ENCODE measurements around the gene SNN.

Gene SNN

DNA sequence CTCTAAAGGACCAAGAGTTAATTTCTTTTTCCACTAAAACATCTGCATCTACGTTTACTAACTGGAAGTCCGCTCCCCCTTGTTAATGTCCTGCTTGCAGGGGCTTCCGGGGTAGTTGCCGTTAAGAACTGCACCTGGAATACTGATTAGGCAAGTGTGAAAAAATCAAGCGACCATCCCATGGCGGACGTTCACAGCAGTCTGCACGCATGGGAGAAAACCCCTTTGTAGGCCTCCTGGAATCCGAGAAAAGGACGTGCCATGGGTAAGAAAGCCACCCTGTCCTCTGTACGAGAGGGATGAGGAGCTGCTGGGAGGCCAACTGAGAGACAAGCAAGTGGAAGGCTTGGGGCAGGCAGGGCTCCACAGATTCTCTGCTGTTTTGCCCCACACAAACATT lies 14.9 kb downstream of the SNN start:
- TF ChIP-seq SIN3A (IDR thresholded peaks at IDR 0.05; ENCODE audit: borderline replicate concordance, insufficient read depth, low read length) (no peak), FOXP2 (optimal IDR thresholded peaks at IDR 0.05; ENCODE audit: borderline replicate concordance, extremely low read depth, extremely low read length, insufficient read depth) (no peak), POLR2AphosphoS5 (IDR thresholded peaks at IDR 0.05; ENCODE audit: low read depth, low read length) (no peak), TAF1 (IDR thresholded peaks at IDR 0.05; ENCODE audit: borderline replicate concordance, insufficient read depth, low read length) (no peak)
- TF ChIP-seq, protein P1, sequence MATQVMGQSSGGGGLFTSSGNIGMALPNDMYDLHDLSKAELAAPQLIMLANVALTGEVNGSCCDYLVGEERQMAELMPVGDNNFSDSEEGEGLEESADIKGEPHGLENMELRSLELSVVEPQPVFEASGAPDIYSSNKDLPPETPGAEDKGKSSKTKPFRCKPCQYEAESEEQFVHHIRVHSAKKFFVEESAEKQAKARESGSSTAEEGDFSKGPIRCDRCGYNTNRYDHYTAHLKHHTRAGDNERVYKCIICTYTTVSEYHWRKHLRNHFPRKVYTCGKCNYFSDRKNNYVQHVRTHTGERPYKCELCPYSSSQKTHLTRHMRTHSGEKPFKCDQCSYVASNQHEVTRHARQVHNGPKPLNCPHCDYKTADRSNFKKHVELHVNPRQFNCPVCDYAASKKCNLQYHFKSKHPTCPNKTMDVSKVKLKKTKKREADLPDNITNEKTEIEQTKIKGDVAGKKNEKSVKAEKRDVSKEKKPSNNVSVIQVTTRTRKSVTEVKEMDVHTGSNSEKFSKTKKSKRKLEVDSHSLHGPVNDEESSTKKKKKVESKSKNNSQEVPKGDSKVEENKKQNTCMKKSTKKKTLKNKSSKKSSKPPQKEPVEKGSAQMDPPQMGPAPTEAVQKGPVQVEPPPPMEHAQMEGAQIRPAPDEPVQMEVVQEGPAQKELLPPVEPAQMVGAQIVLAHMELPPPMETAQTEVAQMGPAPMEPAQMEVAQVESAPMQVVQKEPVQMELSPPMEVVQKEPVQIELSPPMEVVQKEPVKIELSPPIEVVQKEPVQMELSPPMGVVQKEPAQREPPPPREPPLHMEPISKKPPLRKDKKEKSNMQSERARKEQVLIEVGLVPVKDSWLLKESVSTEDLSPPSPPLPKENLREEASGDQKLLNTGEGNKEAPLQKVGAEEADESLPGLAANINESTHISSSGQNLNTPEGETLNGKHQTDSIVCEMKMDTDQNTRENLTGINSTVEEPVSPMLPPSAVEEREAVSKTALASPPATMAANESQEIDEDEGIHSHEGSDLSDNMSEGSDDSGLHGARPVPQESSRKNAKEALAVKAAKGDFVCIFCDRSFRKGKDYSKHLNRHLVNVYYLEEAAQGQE (IDR thresholded peaks at IDR 0.05; ENCODE audit: insufficient read depth in 1 of 2, low read depth in 2 of 2, low read length in 2 of 2): no peak

DNA sequence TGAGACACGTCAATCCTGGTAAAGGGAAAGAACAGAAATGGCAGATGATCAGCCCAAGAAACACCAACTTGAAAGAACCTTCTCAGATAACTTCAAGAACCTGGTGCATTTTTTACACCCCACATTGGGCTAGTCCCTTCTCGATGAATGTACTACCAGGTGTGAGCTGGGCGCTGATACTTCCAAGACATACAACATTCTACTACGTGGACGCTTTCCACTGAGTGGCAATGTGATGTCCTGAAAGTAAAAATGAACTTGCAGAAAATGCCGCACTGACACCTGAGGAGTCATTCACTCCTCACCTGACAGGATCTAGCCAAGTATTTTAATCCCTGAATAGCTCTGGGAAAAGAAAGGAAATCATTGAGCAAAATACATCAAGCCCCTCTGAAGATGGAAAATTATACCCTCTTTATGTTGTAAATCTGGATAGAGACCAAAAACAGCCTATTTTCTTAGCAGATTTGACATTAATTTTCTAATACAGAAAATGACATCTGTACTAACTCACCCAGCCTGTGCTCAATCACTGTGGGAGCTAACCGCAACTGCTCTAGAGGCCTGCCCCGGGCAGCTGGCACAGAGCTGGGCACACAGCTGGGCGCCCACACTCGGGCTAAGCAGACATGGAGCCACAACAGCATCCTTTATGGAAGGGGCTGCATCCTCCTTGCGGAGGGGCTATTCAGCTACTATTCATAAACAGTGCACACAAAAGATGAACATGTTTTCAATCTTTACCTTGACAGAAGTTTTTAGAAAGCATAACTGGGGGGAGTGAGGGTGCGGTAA lies 16.2 kb downstream of the SNN start:
- no peak for TF ChIP-seq FOXP2 (optimal IDR thresholded peaks at IDR 0.05; ENCODE audit: borderline replicate concordance, extremely low read depth, extremely low read length, insufficient read depth)
- TF ChIP-seq, protein P1 (IDR thresholded peaks at IDR 0.05; ENCODE audit: insufficient read depth in 1 of 2, low read depth in 2 of 2, low read length in 2 of 2): no peak
- no peak for TF ChIP-seq POLR2AphosphoS5 (IDR thresholded peaks at IDR 0.05; ENCODE audit: low read depth, low read length)
- no peak for TF ChIP-seq TAF1 (IDR thresholded peaks at IDR 0.05; ENCODE audit: borderline replicate concordance, insufficient read depth, low read length)
- no peak for TF ChIP-seq SIN3A (IDR thresholded peaks at IDR 0.05; ENCODE audit: borderline replicate concordance, insufficient read depth, low read length)

DNA sequence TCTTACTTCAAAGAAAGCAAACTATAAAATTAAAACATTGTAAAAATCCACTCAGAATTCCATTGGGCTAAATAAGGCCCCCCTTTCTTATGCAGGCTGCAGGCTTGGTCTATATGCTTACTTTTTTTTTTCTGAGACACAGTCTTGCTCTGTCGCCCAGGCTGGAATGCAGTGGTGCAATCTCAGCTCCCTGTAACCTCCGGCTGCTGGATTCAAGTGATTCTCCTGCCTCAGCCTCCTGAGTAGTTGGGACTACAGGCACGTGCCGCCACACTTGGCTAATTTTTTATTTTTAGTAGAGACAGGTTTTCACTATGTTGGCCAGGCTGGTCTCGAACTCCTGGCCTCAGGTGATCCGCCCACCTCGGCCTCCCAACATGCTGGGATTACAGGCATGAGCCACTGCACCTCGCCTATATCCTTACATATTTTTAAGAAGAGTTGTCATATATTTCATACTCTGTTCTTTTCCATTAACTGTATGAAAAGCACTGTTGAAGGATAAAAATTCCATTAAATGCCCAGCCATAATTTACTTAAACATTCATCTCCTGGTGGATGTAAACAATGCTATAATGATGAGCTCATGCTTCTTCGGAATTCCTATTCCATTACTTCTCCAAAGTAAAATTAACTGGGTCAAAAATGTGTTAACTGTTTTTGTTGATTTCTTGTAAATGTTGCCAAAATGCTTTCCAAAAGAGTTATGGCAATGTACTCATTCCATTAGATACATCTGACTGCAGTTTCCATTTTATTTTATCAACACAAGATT lies 17.8 kb downstream of the SNN start:
- TF ChIP-seq SIN3A (IDR thresholded peaks at IDR 0.05; ENCODE audit: borderline replicate concordance, insufficient read depth, low read length) (no peak), FOXP2 (optimal IDR thresholded peaks at IDR 0.05; ENCODE audit: borderline replicate concordance, extremely low read depth, extremely low read length, insufficient read depth) (no peak)
- TF ChIP-seq, protein P1 (IDR thresholded peaks at IDR 0.05; ENCODE audit: insufficient read depth in 1 of 2, low read depth in 2 of 2, low read length in 2 of 2): no peak

DNA sequence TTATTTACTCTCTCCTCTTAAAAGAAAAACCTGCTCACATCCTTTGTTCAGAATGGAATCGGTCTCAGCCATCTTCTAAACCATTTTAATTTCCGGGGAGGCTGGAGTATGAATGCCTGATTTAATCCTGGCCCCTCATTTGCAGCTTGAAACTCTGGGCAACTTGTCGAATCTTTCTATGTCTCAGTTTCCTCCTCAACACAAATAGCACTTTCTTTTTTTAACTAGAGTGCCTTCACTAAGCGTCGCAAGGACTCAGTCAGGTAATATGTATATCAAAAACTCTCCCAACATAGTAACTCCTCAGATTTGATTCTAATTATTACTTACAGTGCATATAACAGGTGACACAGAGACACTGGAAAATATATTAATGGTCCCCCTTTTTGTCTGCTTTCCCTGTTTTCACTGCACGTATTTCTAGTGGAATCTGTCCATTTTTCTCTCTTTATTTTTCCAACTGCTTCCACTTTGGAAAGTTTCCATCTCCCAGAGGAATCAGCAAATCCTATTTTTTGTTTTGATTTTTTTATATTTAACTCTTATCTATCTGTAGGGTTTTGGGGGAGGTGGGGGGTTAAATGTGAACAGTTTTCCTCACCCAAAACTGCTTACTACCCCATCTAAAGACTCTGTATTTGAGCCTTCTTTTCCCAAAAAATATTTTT lies 18.6 kb downstream of the SNN start:
- TF ChIP-seq, protein P1 (IDR thresholded peaks at IDR 0.05; ENCODE audit: insufficient read depth in 1 of 2, low read depth in 2 of 2, low read length in 2 of 2): no peak
- TF ChIP-seq FOXP2 (optimal IDR thresholded peaks at IDR 0.05; ENCODE audit: borderline replicate concordance, extremely low read depth, extremely low read length, insufficient read depth): no peak
- no peak for TF ChIP-seq SIN3A (IDR thresholded peaks at IDR 0.05; ENCODE audit: borderline replicate concordance, insufficient read depth, low read length)
- no peak for TF ChIP-seq TAF1 (IDR thresholded peaks at IDR 0.05; ENCODE audit: borderline replicate concordance, insufficient read depth, low read length)
- no peak for TF ChIP-seq POLR2AphosphoS5 (IDR thresholded peaks at IDR 0.05; ENCODE audit: low read depth, low read length)

All from PFSK-1 (cell line).